Stimulated activated effector memory CD8-positive, alpha-beta T cell treated with anti-CD3 and anti-CD28 coated beads, Interleukin-12 subunit alpha, Interleukin-12 subunit beta, amount 100 ng/mL, for 72 hours (primary cell): ENCODE measurements around the gene SAT2.
A peak's percentile ranks its signal among the peaks of the same experiment; 100 is the strongest.

Experiments
- ATAC-seq: fragments of 150-1000 bp; cut with Tn5 transposase; 2 replicates; pipeline ENCODE4 v1.10.0; 2021
- DNase-seq, 2 donors: peaks; one replicate each; pipeline ENCODE4 v3.0.0; 2021 to 2022; ENCODE audit warnings: low spot score in 2 of 2
- H3K27ac Mint-ChIP-seq: one replicate; pipeline ENCODE4 v1.8.0; 2022; ENCODE audit warnings: mild to moderate bottlenecking, mixed read lengths
- H3K36me3 Mint-ChIP-seq: one replicate; pipeline ENCODE4 v1.8.0; 2022; ENCODE audit warnings: mild to moderate bottlenecking, mixed read lengths
- H3K4me1 Mint-ChIP-seq: one replicate; pipeline ENCODE4 v1.8.0; 2022; ENCODE audit warnings: mixed read lengths
- H3K4me3 Mint-ChIP-seq: one replicate; pipeline ENCODE4 v1.8.0; 2022; ENCODE audit warnings: mild to moderate bottlenecking, mixed read lengths
- H3K9me3 Mint-ChIP-seq: one replicate; pipeline ENCODE4 v1.8.0; 2022; ENCODE audit warnings: mixed read lengths

Gene SAT2

GRCh38 chr17:7576432-7576937 lies 51.1 kb downstream of the SAT2 start:
- DNase-seq (peak in 1 of 2 donors; percentile 55), ATAC-seq (no peak)
- no peaks in the 10 kb centered on the region for H3K9me3 Mint-ChIP-seq
- peaks cover 95% of the 10 kb centered on the region for H3K4me1 Mint-ChIP-seq
- H3K36me3 Mint-ChIP-seq = peaks cover 97% of the 10 kb centered on the region
- H3K4me3 Mint-ChIP-seq = peak overlapping the region; percentile 94
- H3K27ac Mint-ChIP-seq = peak overlapping the region; percentile 100
